HEK293T (cell line): ENCODE results near the gene PLD5.

ENCODE experiments used
- ARNT ChIP-seq: fragments of 450-650 bp; IDR thresholded peaks from 2 replicates; pipeline ENCODE4 v1.6.1; 2017; ENCODE audit warnings: mild to moderate bottlenecking
- BHLHE40 ChIP-seq: fragments of 450-650 bp; IDR thresholded peaks from 2 replicates; pipeline ENCODE4 v1.6.1; 2016; ENCODE audit warnings: mild to moderate bottlenecking, moderate library complexity, borderline replicate concordance
- CTBP1 ChIP-seq: fragments of 450-650 bp; IDR thresholded peaks from 2 replicates; pipeline ENCODE4 v1.6.1; 2016; ENCODE audit warnings: borderline replicate concordance
- ELF4 ChIP-seq: fragments of 450-650 bp; IDR thresholded peaks from 2 replicates; pipeline ENCODE4 v1.6.1; 2017; ENCODE audit warnings: antibody characterized with exemption
- FOXK2 ChIP-seq: fragments of 450-650 bp; IDR thresholded peaks from 2 replicates; pipeline ENCODE4 v1.6.1; 2016; ENCODE audit warnings: mild to moderate bottlenecking
- FOXM1 ChIP-seq: fragments of 450-650 bp; IDR thresholded peaks from 2 replicates; pipeline ENCODE4 v1.6.1; 2017; ENCODE audit warnings: mild to moderate bottlenecking, borderline replicate concordance
- HDGF ChIP-seq: fragments of 450-650 bp; IDR thresholded peaks from 2 replicates; pipeline ENCODE4 v1.6.1; 2017; ENCODE audit warnings: antibody characterized with exemption, borderline replicate concordance
- SP1 ChIP-seq: fragments of 450-650 bp; IDR thresholded peaks from 2 replicates; pipeline ENCODE4 v1.6.1; 2017
- SUZ12 ChIP-seq: fragments of 450-650 bp; IDR thresholded peaks from 2 replicates; pipeline ENCODE4 v1.6.1; 2016; ENCODE audit warnings: mild to moderate bottlenecking
- ZNF384 ChIP-seq: fragments of 450-650 bp; IDR thresholded peaks from 2 replicates; pipeline ENCODE4 v1.6.1; 2016

- TF ChIP-seq BHLHE40 = no peak
- no peak for TF ChIP-seq HDGF
- no peak for TF ChIP-seq ZNF384
- no peak for TF ChIP-seq ARNT
- TF ChIP-seq SUZ12 = no peak
- TF ChIP-seq CTBP1 = no peak
- TF ChIP-seq FOXM1 = no peak
- no peak for TF ChIP-seq SP1
- TF ChIP-seq ELF4 = no peak
- no peak for TF ChIP-seq FOXK2
These were observed 19.6 kb upstream of the PLD5 start for GRCh38 chr1:242544071-242544470.
